H9 (cell line): ENCODE data around the gene MGMT. TPM values are rescaled to one million over a fixed set of nuclear protein-coding genes. Genes with fewer than 3 reads are reported as not detected.

Experiments used
- DNase-seq: peaks from one replicate; pipeline ENCODE4 v3.0.0-alpha.2; 2017
- H2AFZ ChIP-seq: one replicate; pipeline ENCODE4 v1.6.1; 2013; ENCODE audit warnings: mild to moderate bottlenecking, low read length, control low read depth, moderate library complexity
- H2AK5ac ChIP-seq: 2 replicates; pipeline ENCODE4 v1.6.1; 2013; ENCODE audit warnings: low read length, control low read depth, mixed read lengths; ENCODE audit not compliant: insufficient read length
- H2BK120ac ChIP-seq: one replicate; pipeline ENCODE4 v1.6.1; 2013; ENCODE audit warnings: low read depth, mild to moderate bottlenecking, low read length, control low read depth, inconsistent platforms; ENCODE audit not compliant: poor library complexity, severe bottlenecking
- H2BK12ac ChIP-seq: 2 replicates; pipeline ENCODE4 v1.6.1; 2013; ENCODE audit warnings: low read length, control low read depth, mixed read lengths, low read depth; ENCODE audit not compliant: insufficient read length
- H2BK15ac ChIP-seq: 2 replicates; pipeline ENCODE4 v1.6.1; 2013; ENCODE audit warnings: low read depth, low read length, control low read depth
- H2BK20ac ChIP-seq: one replicate; pipeline ENCODE4 v1.6.1; 2013; ENCODE audit warnings: low read depth, mild to moderate bottlenecking, low read length, control low read depth, inconsistent platforms; ENCODE audit not compliant: poor library complexity, severe bottlenecking
- H2BK5ac ChIP-seq: 2 replicates; pipeline ENCODE4 v1.6.1; 2013; ENCODE audit warnings: low read length, control low read depth, mixed read lengths; ENCODE audit not compliant: insufficient read length
- H3K14ac ChIP-seq: 2 replicates; pipeline ENCODE4 v1.6.1; 2013; ENCODE audit warnings: low read length, control low read depth; ENCODE audit not compliant: insufficient read depth
- H3K18ac ChIP-seq: 2 replicates; pipeline ENCODE4 v1.6.1; 2013; ENCODE audit warnings: low read depth, mild to moderate bottlenecking, mixed read lengths, low read length, control low read depth; ENCODE audit not compliant: insufficient read length
- H3K23ac ChIP-seq: 2 replicates; pipeline ENCODE4 v1.6.1; 2013; ENCODE audit warnings: low read length, control low read depth, mixed read lengths, low read depth; ENCODE audit not compliant: insufficient read length
- H3K23me2 ChIP-seq: 2 replicates; pipeline ENCODE4 v1.6.1; 2013; ENCODE audit warnings: low read depth, mild to moderate bottlenecking, mixed read lengths, low read length, control low read depth; ENCODE audit not compliant: insufficient read length, poor library complexity, severe bottlenecking
- H3K27ac ChIP-seq: 2 replicates; pipeline ENCODE4 v1.5.1; 2013; ENCODE audit warnings: low read length, control low read depth, mixed read lengths, low read depth; ENCODE audit not compliant: insufficient read length
- H3K27me3 ChIP-seq: 2 replicates; pipeline ENCODE4 v1.6.1; 2013; ENCODE audit warnings: low read length, control low read depth, inconsistent platforms; ENCODE audit not compliant: insufficient read depth
- H3K4ac ChIP-seq: 2 replicates; pipeline ENCODE4 v1.6.1; 2013; ENCODE audit warnings: low read depth, mild to moderate bottlenecking, control low read depth, inconsistent platforms, low read length, moderate library complexity
- H3K4me1 ChIP-seq: 2 replicates; pipeline ENCODE4 v1.6.1; 2013; ENCODE audit warnings: low read length, control low read depth, inconsistent platforms; ENCODE audit not compliant: insufficient read depth
- H3K4me2 ChIP-seq: 2 replicates; pipeline ENCODE4 v1.6.1; 2013; ENCODE audit warnings: low read length, control low read depth, mixed read lengths; ENCODE audit not compliant: insufficient read length, insufficient read depth
- H3K56ac ChIP-seq: 2 replicates; pipeline ENCODE4 v1.6.1; 2013; ENCODE audit warnings: low read depth, mild to moderate bottlenecking, mixed read lengths, low read length, control low read depth; ENCODE audit not compliant: insufficient read length
- H3K79me1 ChIP-seq: 2 replicates; pipeline ENCODE4 v1.6.1; 2013; ENCODE audit warnings: low read depth, mild to moderate bottlenecking, moderate library complexity, low read length, control low read depth, inconsistent platforms; ENCODE audit not compliant: insufficient read depth, poor library complexity, severe bottlenecking
- H3K79me2 ChIP-seq: 2 replicates; pipeline ENCODE4 v1.6.1; 2013; ENCODE audit warnings: low read length, control low read depth, inconsistent platforms; ENCODE audit not compliant: insufficient read depth
- H3K9ac ChIP-seq: 2 replicates; pipeline ENCODE4 v1.6.1; 2013; ENCODE audit warnings: low read length, control low read depth, mixed read lengths; ENCODE audit not compliant: insufficient read length; ENCODE audit errors: extremely low read depth
- H3K9me3 ChIP-seq: one replicate; pipeline ENCODE4 v1.6.1; 2013; ENCODE audit warnings: low read depth, low read length, inconsistent platforms; ENCODE audit not compliant: control insufficient read depth
- H3T11ph ChIP-seq: one replicate; pipeline ENCODE4 v1.6.1; 2013; ENCODE audit warnings: mild to moderate bottlenecking, low read length, control low read depth, inconsistent platforms
- H4K20me1 ChIP-seq: one replicate; pipeline ENCODE4 v1.6.1; 2013; ENCODE audit not compliant: control insufficient read depth, insufficient read length, insufficient read depth
- H4K5ac ChIP-seq: 2 replicates; pipeline ENCODE4 v1.6.1; 2013; ENCODE audit warnings: low read depth, mild to moderate bottlenecking, mixed read lengths, low read length, control low read depth; ENCODE audit not compliant: insufficient read length
- H4K8ac ChIP-seq: replicated peaks from 2 replicates; pipeline ENCODE4 v1.6.1; 2013; ENCODE audit warnings: low read length, control low read depth, mixed read lengths, low read depth; ENCODE audit not compliant: insufficient read length
- H4K91ac ChIP-seq: 2 replicates; pipeline ENCODE4 v1.6.1; 2013; ENCODE audit warnings: low read depth, mild to moderate bottlenecking, moderate library complexity, mixed read lengths, low read length, control low read depth; ENCODE audit not compliant: insufficient read length
- H3K27ac Mint-ChIP-seq, 3 experiments: 2 replicates in 2 of 3; 3 replicates in 1 of 3; pipeline ENCODE4 v1.8.0; 2020 to 2021; ENCODE audit warnings: mixed read lengths in 3 of 3, mild to moderate bottlenecking in 1 of 3, moderate library complexity in 1 of 3
- H3K27me3 Mint-ChIP-seq: 2 replicates; pipeline ENCODE4 v1.8.0; 2021; ENCODE audit warnings: low read depth, mild to moderate bottlenecking, moderate library complexity, mixed read lengths
- H3K36me3 Mint-ChIP-seq, 3 experiments: 2 replicates in 2 of 3; 3 replicates in 1 of 3; pipeline ENCODE4 v1.8.0; 2020 to 2021; ENCODE audit warnings: low read depth in 3 of 3, mixed read lengths in 3 of 3; ENCODE audit not compliant: insufficient read depth in 1 of 3
- H3K4me1 Mint-ChIP-seq, 2 experiments: 2 replicates each; pipeline ENCODE4 v1.8.0; 2020; ENCODE audit warnings: mixed read lengths in 2 of 2
- H3K4me3 Mint-ChIP-seq, 2 experiments: 2 replicates in 1 of 2; 3 replicates in 1 of 2; pipeline ENCODE4 v1.8.0; 2020 to 2021; ENCODE audit warnings: mild to moderate bottlenecking in 2 of 2, mixed read lengths in 2 of 2, moderate library complexity in 1 of 2
- H3K9me3 Mint-ChIP-seq, 2 experiments: 2 replicates in 1 of 2; 3 replicates in 1 of 2; pipeline ENCODE4 v1.8.0; 2020; ENCODE audit warnings: mild to moderate bottlenecking in 2 of 2, mixed read lengths in 2 of 2, moderate library complexity in 1 of 2
- CTCF ChIP-seq: fragments of 200-600 bp; sonication (generic); conservative IDR thresholded peaks from 3 replicates; pipeline ENCODE4 v1.8.0; 2021; ENCODE audit warnings: antibody characterized with exemption, mild to moderate bottlenecking
- WGBS: extraction: QIAGEN DNeasy Blood & Tissue Kit; methylation state at CpG from one replicate; pipeline ENCODE4 v1.1.7; 2013; ENCODE audit warnings: missing lambda C conversion rate, low lambda C conversion rate, mixed read lengths; ENCODE audit not compliant: insufficient read length; ENCODE audit errors: extremely low coverage; 5-methylcytosine and 5-hydroxymethylcytosine counted together
- total RNA-seq: library from RNA; stranded (reverse); gene quantifications from 2 replicates; pipeline ENCODE4 v1.2.1, GENCODE V29; 2021

MGMT gene
- total RNA-seq, 1 experiment from 2014 or later = 18.4 TPM

- Histone ChIP-seq H3K23ac (no peak overlapping the region), H3K79me2 (0 out of 2 replicates have a peak, but pooled peaks cover 2% of the 10 kb centered on the region), H3K4me1 (0 out of 2 replicates have a peak, but pooled peaks cover under 1% of the 10 kb centered on the region), H2BK12ac (no peak overlapping the region), H3K9ac (no peak overlapping the region), H2BK120ac (no peak overlapping the region), H2AK5ac (no peak overlapping the region), H4K5ac (no peak overlapping the region), H3K23me2 (no peaks in the 10 kb centered on the region), H2AFZ (no peak overlapping the region), H2BK20ac (no peak overlapping the region), H3K9me3 (no peaks in the 10 kb centered on the region), H4K20me1 (no peaks in the 10 kb centered on the region), H3K4me2 (no peak overlapping the region), H2BK5ac (no peak overlapping the region), H3K4ac (no peak overlapping the region), H3K18ac (no peak overlapping the region), H4K8ac (no peak overlapping the region), H3K27ac (no peak overlapping the region), H4K91ac (no peak overlapping the region), H3K14ac (no peak overlapping the region), H2BK15ac (no peak overlapping the region), H3K56ac (no peak overlapping the region), H3K79me1 (no peaks in the 10 kb centered on the region), H3K27me3 (no peaks in the 10 kb centered on the region), H3T11ph (no peak overlapping the region)
- peaks cover 9 to 13% of the 10 kb centered on the region in 2 experiments for H3K4me1 Mint-ChIP-seq
- H3K36me3 Mint-ChIP-seq = no peaks in the 10 kb centered on the region; a peak in 1 of 7 replicates
- WGBS = no CpG with 5 or more reads among the region's 14 CpGs
- no peak for TF ChIP-seq CTCF
- H3K27me3 Mint-ChIP-seq = no peaks in the 10 kb centered on the region
- no peaks in the 10 kb centered on the region for H3K9me3 Mint-ChIP-seq
- H3K4me3 Mint-ChIP-seq = no peak overlapping the region
- no peak for DNase-seq
- H3K27ac Mint-ChIP-seq = peak overlapping the region in 2 of 3 experiments; percentile 42 to 53; a peak in 2 of 7 replicates
Observed at GRCh38 chr10:129615921-129616525, 149.0 kb downstream of the MGMT start.
